ENCODE results near the gene MSX1. TPM values are rescaled to one million over a fixed set of nuclear protein-coding genes. Genes with fewer than 3 reads are reported as not detected.

Gene MSX1
- total and polyA plus RNA-seq, 2 donors (not counting 3 experiments of a cell fraction or from before 2014, with no cell fraction given) = 5.0 to 6.2 TPM

DNA sequence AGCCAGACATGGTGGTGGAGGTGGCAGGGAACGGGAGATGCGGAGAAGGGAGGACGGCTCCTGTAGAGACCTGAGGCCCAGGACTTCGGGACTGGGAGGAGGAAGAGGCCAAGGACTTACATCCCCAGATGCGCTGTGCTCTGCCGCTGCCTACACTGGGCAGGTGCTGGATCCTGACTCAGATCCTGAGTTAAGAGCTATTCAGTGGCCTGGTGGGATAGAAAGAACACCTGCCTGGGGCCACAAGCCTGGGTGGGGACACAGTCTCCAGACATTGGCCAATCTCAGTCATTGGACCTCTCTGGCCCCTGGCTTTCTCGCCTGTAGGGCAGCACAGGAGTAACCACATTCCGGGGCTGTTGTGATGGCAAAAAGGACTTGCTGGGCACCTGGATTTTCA lies 10.9 kb upstream of the MSX1 start:
- FAIRE-seq (no peak), DNase-seq (ENCODE audit: low read depth, low spot score) (no peak)
- no peak overlapping the region for H3K9ac ChIP-seq (replicated peaks; ENCODE audit: extremely low read depth, insufficient read depth, low read length)
- H3K9me1 ChIP-seq (replicated peaks; ENCODE audit: control insufficient read depth, extremely low read depth, insufficient read depth, low read length) = no peaks in the 10 kb centered on the region
- dilution Hi-C loops (cut with MboI; ENCODE audit: extremely low pct_ligation_motif_present, low sequenced_read_pairs) = no loop called here
- peaks cover 4% of the 10 kb centered on the region for H3K4me1 ChIP-seq (ENCODE audit: control insufficient read depth, extremely low read depth, insufficient read depth, low read length)
- no peak overlapping the region for H3K4me3 ChIP-seq (replicated peaks in 1 of 3; ENCODE audit: insufficient read depth in 1 of 3, low read depth in 1 of 3, low read length in 3 of 3)
- TF ChIP-seq MYC (IDR thresholded peaks at IDR 0.05; ENCODE audit: low read depth, low read length) (no peak), JUN (IDR thresholded peaks at IDR 0.05; ENCODE audit: borderline replicate concordance, insufficient read depth, insufficient read length, low read depth) (no peak), EZH2 (IDR thresholded peaks at IDR 0.05; ENCODE audit: borderline replicate concordance, low read depth, low read length, severe bottlenecking) (no peak), FOS (IDR thresholded peaks at IDR 0.05; ENCODE audit: borderline replicate concordance, insufficient read depth, low read length) (no peak), POLR2A (IDR thresholded peaks at IDR 0.05; ENCODE audit: low read depth, low read length) (no peak), POLR2AphosphoS5 (IDR thresholded peaks at IDR 0.05; ENCODE audit: insufficient read depth, low read depth, low read length) (no peak), GATA2 (IDR thresholded peaks at IDR 0.05; ENCODE audit: insufficient read depth, insufficient read length, low read depth, low read length) (no peak)
- TF ChIP-seq, protein P1, sequence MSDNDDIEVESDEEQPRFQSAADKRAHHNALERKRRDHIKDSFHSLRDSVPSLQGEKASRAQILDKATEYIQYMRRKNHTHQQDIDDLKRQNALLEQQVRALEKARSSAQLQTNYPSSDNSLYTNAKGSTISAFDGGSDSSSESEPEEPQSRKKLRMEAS (IDR thresholded peaks at IDR 0.05; ENCODE audit: insufficient read depth, insufficient read length) = no peak
- TF ChIP-seq, protein P2, sequence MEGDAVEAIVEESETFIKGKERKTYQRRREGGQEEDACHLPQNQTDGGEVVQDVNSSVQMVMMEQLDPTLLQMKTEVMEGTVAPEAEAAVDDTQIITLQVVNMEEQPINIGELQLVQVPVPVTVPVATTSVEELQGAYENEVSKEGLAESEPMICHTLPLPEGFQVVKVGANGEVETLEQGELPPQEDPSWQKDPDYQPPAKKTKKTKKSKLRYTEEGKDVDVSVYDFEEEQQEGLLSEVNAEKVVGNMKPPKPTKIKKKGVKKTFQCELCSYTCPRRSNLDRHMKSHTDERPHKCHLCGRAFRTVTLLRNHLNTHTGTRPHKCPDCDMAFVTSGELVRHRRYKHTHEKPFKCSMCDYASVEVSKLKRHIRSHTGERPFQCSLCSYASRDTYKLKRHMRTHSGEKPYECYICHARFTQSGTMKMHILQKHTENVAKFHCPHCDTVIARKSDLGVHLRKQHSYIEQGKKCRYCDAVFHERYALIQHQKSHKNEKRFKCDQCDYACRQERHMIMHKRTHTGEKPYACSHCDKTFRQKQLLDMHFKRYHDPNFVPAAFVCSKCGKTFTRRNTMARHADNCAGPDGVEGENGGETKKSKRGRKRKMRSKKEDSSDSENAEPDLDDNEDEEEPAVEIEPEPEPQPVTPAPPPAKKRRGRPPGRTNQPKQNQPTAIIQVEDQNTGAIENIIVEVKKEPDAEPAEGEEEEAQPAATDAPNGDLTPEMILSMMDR (IDR thresholded peaks at IDR 0.05; ENCODE audit: extremely low read depth in 1 of 2, insufficient read depth in 1 of 2, low read depth in 1 of 2, low read length in 2 of 2) = no peak
- BruUV-seq (replicated peaks) = no TSS peak
- no peaks in the 10 kb centered on the region for H3K9me3 ChIP-seq (replicated peaks; ENCODE audit: control insufficient read depth, insufficient read depth, low read length)
- H3K4me2 ChIP-seq (ENCODE audit: insufficient read depth, low read length) = no peak overlapping the region
- no peaks in the 10 kb centered on the region for H3K79me2 ChIP-seq (ENCODE audit: control insufficient read depth, insufficient read depth, low read length)
- H4K20me1 ChIP-seq (replicated peaks; ENCODE audit: control insufficient read depth, extremely low read depth, insufficient read depth, low read length) = no peaks in the 10 kb centered on the region
- H3K27me3 ChIP-seq (ENCODE audit: control insufficient read depth in 2 of 2, insufficient read depth in 2 of 2, low read length in 2 of 2) = peaks cover 13 to 26% of the 10 kb centered on the region in 2 experiments
- no peaks in the 10 kb centered on the region for H3K36me3 ChIP-seq (ENCODE audit: control insufficient read depth in 2 of 2, extremely low read depth in 1 of 2, insufficient read depth in 2 of 2, low read length in 2 of 2)
- H3K27ac ChIP-seq (ENCODE audit: insufficient read depth, low read depth, low read length) = no peak overlapping the region
- POLR2A ChIA-PET = no interaction called here
- intact Hi-C loops (cut with micrococcal nuclease) = no loop called here
- H2AFZ ChIP-seq (ENCODE audit: low read depth, low read length) = no peak overlapping the region
- CTCF ChIA-PET = no interaction called here
